GM10266 (cell line): ENCODE data around the gene TMED4.

Experiments used
- DNase-seq: peaks from one replicate; pipeline ENCODE4 v3.0.0; 2012; ENCODE audit errors: extremely low spot score
- TF ChIP-seq, protein P1 (sequence below): IDR thresholded peaks from 2 replicates; pipeline ENCODE4 v1.5.1; 2012; ENCODE audit warnings: mild to moderate bottlenecking, low read depth; ENCODE audit not compliant: control insufficient read depth, insufficient read depth; ENCODE audit errors: missing control alignments

TMED4 gene

DNA sequence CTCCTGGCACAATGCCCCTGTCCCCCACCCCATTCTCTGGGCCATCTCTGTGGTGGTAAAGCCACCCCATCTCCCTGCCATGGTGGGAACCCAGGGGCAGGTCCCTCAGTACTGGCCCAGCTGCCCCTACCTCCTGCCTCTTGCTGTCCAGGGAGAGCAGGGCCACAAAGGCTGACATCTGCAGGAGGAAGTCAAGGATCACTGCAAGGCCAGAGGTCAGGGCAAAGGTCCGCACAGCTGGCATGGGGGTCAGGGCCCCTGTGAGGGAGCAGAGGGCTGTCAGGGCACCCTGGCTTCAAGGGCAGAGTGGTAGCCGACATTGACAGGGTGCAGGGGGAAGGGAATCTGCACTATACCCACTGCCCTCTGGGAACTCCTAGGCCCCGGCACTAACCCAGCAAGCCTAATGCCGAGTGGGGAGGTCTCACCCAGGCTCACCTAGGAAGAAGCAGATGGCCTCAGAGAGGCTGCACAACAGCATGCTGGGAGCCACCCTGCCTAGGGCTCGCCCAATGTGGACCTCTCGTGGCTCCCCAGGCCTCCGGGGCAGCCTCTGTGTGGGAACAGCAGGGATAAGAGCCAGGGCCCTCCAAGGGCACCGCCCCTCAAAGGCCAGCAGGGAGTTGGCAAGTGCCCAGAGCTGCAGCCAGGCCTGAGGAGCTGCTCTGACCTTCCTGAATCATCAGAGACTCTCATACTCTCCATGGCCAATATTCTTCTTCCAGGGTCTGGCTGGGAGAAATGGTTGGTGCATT, 48.6 kb downstream of the TMED4 start:
- TF ChIP-seq, protein P1, sequence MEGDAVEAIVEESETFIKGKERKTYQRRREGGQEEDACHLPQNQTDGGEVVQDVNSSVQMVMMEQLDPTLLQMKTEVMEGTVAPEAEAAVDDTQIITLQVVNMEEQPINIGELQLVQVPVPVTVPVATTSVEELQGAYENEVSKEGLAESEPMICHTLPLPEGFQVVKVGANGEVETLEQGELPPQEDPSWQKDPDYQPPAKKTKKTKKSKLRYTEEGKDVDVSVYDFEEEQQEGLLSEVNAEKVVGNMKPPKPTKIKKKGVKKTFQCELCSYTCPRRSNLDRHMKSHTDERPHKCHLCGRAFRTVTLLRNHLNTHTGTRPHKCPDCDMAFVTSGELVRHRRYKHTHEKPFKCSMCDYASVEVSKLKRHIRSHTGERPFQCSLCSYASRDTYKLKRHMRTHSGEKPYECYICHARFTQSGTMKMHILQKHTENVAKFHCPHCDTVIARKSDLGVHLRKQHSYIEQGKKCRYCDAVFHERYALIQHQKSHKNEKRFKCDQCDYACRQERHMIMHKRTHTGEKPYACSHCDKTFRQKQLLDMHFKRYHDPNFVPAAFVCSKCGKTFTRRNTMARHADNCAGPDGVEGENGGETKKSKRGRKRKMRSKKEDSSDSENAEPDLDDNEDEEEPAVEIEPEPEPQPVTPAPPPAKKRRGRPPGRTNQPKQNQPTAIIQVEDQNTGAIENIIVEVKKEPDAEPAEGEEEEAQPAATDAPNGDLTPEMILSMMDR = no peak
- DNase-seq = no peak

DNA sequence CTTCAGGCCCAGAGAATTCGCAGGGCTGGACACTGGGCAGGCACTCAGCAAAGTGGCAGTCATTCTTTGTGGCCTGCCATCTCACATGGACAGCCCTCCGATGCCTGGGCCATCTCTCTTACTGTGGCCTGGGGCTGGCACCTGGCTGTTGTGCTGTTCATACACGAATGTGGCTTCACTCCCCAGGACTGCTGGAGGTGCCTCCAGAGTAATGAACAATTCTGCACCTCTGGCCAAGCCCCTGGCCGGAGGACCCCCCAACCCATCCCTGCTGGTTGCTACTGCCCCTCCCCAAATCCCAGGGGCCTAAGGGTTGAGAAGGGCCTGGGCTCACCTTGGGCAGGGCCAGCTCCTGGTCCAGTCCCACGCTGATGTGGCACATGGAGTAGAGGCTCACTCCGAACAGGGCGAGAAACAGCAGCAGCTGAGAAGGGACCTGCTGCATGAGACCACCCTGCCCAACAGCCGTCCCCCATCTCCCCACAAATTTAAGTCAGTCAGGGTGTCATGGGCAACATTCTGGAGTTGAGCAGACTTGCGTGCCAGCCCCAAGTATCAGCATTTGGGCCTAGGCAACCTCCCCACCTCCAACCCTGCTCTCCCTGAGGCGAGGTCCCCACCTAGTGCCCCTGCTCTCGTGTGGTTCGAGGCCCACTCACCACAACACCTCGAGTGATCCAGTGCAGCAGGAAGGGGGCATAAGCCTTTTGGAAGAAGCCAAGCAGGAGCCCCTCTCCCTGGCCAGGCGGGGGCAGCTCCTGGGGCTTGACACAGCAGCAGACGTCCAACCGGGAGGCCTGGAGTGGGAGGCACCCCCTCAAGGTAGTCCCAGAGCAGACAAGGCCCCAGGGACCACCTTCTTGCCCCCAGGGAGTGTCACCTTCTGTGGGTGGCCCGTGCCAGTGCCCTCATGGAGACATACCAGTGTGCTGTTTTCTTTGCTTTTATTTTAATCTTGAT, 50.3 kb downstream of the TMED4 start:
- TF ChIP-seq, protein P1 = no peak
- DNase-seq = no peak

DNA sequence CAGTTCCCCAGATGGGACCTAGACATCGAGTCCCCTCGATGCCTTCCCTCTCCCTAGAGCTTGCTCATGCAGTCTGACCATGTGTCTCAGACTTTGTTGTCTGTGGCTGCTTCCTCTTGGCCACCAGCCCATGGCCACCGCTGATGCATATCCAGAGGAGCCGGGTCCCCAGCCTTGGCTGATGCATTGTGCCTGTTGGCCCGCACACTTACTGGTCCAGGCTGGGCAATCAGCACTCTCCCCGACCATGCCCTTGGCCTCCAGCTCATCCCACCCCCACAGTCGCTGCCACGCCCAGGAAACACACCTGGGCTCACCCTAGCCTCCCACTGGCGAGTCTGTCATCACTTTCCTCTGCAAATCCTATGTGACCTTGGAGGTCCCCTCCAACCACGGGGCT, 51.0 kb downstream of the TMED4 start:
- TF ChIP-seq, protein P1 = no peak
- no peak for DNase-seq
